ENCODE measurements around the gene ZNF446.
"Not testable (repeated sequence)": the region's sequence is repeated elsewhere in the genome, so short reads cannot be mapped to it uniquely, and the experiment has no call there.

The ZNF446 gene

GRCh38 chr19:58469241-58470013 lies 6.7 kb upstream of the ZNF446 start:
- no peak for DNase-seq (ENCODE audit: low spot score)
- no peak for FAIRE-seq

- DNase-seq (ENCODE audit: low spot score); FAIRE-seq: not testable (repeated sequence)
Measured at GRCh38 chr19:58470837-58471543, 5.2 kb upstream of the ZNF446 start.

- no peak for FAIRE-seq
- DNase-seq (ENCODE audit: low spot score): no peak
Measured at GRCh38 chr19:58471736-58472135, 4.4 kb upstream of the ZNF446 start.

- no peak for DNase-seq (ENCODE audit: low spot score)
- FAIRE-seq: no peak
Measured at GRCh38 chr19:58473775-58474174, 2.4 kb upstream of the ZNF446 start.

GRCh38 chr19:58474291-58474996 lies 1.7 kb upstream of the ZNF446 start:
- FAIRE-seq (peak; percentile 84), DNase-seq (ENCODE audit: low spot score) (peak; percentile 85)

GRCh38 chr19:58474997-58475713 lies 997 bp upstream of the ZNF446 start:
- FAIRE-seq (no peak), DNase-seq (ENCODE audit: low spot score) (no peak)

GRCh38 chr19:58476498-58477015 lies 405 bp downstream of the ZNF446 start:
- no peak for FAIRE-seq
- no peak for DNase-seq (ENCODE audit: low spot score)

GRCh38 chr19:58477130-58477529 lies 978 bp downstream of the ZNF446 start:
- FAIRE-seq (no peak), DNase-seq (ENCODE audit: low spot score) (no peak)

- DNase-seq (ENCODE audit: low spot score) (no peak), FAIRE-seq (no peak)
Measured at GRCh38 chr19:58477871-58478270, 1.7 kb downstream of the ZNF446 start.

- DNase-seq (ENCODE audit: low spot score) (no peak), FAIRE-seq (no peak)
Measured at GRCh38 chr19:58479303-58479702, 3.2 kb downstream of the ZNF446 start.

GRCh38 chr19:58479736-58480480 lies 3.8 kb downstream of the ZNF446 start:
- FAIRE-seq (no peak), DNase-seq (ENCODE audit: low spot score) (no peak)

GRCh38 chr19:58480481-58480830 lies 4.3 kb downstream of the ZNF446 start:
- no peak for FAIRE-seq
- DNase-seq (ENCODE audit: low spot score): no peak

GRCh38 chr19:58480831-58481230 lies 4.7 kb downstream of the ZNF446 start:
- FAIRE-seq (no peak), DNase-seq (ENCODE audit: low spot score) (no peak)

- DNase-seq (ENCODE audit: low spot score) (no peak), FAIRE-seq (no peak)
Measured at GRCh38 chr19:58482372-58482771, 6.2 kb downstream of the ZNF446 start.

GRCh38 chr19:58483776-58484175 lies 7.6 kb downstream of the ZNF446 start:
- DNase-seq (ENCODE audit: low spot score) (no peak), FAIRE-seq (no peak)

- not testable (repeated sequence) for DNase-seq (ENCODE audit: low spot score); FAIRE-seq
Measured at GRCh38 chr19:58484349-58484748, 8.2 kb downstream of the ZNF446 start.

GRCh38 chr19:58491393-58491792 lies 15.2 kb downstream of the ZNF446 start:
- FAIRE-seq (no peak), DNase-seq (ENCODE audit: low spot score) (no peak)

- FAIRE-seq: no peak
Measured at GRCh38 chr19:58492265-58492664, 16.1 kb downstream of the ZNF446 start.

GRCh38 chr19:58497634-58498170 lies 21.6 kb downstream of the ZNF446 start:
- no peak for FAIRE-seq

More at GRCh38 chr19:58492265-58492664, 16.1 kb downstream of the ZNF446 start:
- no peak for DNase-seq (ENCODE audit: low spot score)

GRCh38 chr19:58498316-58499020 lies 22.3 kb downstream of the ZNF446 start:
- no peak for DNase-seq (ENCODE audit: low spot score)
- no peak for FAIRE-seq

More at GRCh38 chr19:58497634-58498170, 21.6 kb downstream of the ZNF446 start:
- no peak for DNase-seq (ENCODE audit: low spot score)

Measured in RCC 7860 (cell line).